Fibroblast of the aortic adventitia (primary cell): ENCODE measurements around the gene WDTC1. TPM values are rescaled to one million over a fixed set of nuclear protein-coding genes. Genes with fewer than 3 reads are reported as not detected.
"Not testable (repeated sequence)": the region's sequence is repeated elsewhere in the genome, so short reads cannot be mapped to it uniquely, and the experiment has no call there.

Experiments used
- DNase-seq: peaks from one replicate; pipeline ENCODE4 v3.0.0-alpha.2; 2010; ENCODE audit warnings: low read depth
- H3K4me3 ChIP-seq: 2 replicates; pipeline ENCODE4 v1.5.1; 2011; ENCODE audit warnings: low read depth, mild to moderate bottlenecking, control low read depth, low read length, moderate library complexity
- CTCF ChIP-seq: IDR thresholded peaks from 2 replicates; pipeline ENCODE4 v1.5.1; 2011; ENCODE audit warnings: mild to moderate bottlenecking, low read length, control low read depth, inconsistent platforms; ENCODE audit not compliant: insufficient read depth
- total RNA-seq: library from RNA; depleted of rRNA; stranded (reverse); fragments of >200 nt; gene quantifications from 2 replicates; pipeline ENCODE4 v1.2.3, GENCODE V29; 2012; ENCODE audit warnings: low replicate concordance

The WDTC1 gene
- 11.0 and 24.7 TPM in 2 replicates for total RNA-seq

GRCh38 chr1:27234049-27234882 is at the start of gene WDTC1:
WDTC1 (plus strand) TSS chr1:27234632; CDS start chr1:27261055, 26,423 bp downstream.
- no peak for TF ChIP-seq CTCF
- DNase-seq, result peak; percentile 96
- H3K4me3 ChIP-seq, result peak within 1 kb of the TSS; percentile 79

GRCh38 chr1:27184665-27185064 is 49.8 kb upstream of the WDTC1 start:
- not testable (repeated sequence) for H3K4me3 ChIP-seq, DNase-seq

- no peak overlapping the region for H3K4me3 ChIP-seq
- peak; percentile 27 for DNase-seq
- TF ChIP-seq CTCF, result no peak
These were observed 42.3 kb upstream of the WDTC1 start for GRCh38 chr1:27192039-27192529.

- TF ChIP-seq CTCF, result no peak
- H3K4me3 ChIP-seq, result no peak overlapping the region
These were observed 41.2 kb upstream of the WDTC1 start for GRCh38 chr1:27193194-27193593.

GRCh38 chr1:27201295-27201694 is 33.1 kb upstream of the WDTC1 start:
- no peak for TF ChIP-seq CTCF
- DNase-seq, result no peak
- no peak overlapping the region for H3K4me3 ChIP-seq

More at GRCh38 chr1:27193194-27193593, 41.2 kb upstream of the WDTC1 start:
- no peak for DNase-seq

- no peak overlapping the region for H3K4me3 ChIP-seq
- DNase-seq, result peak; percentile 17
- no peak for TF ChIP-seq CTCF
These were observed 30.5 kb upstream of the WDTC1 start for GRCh38 chr1:27203946-27204345.

GRCh38 chr1:27207238-27207637 is 27.2 kb upstream of the WDTC1 start:
- not testable (repeated sequence) for H3K4me3 ChIP-seq, DNase-seq

- DNase-seq, H3K4me3 ChIP-seq: not testable (repeated sequence)
These were observed 26.1 kb upstream of the WDTC1 start for GRCh38 chr1:27208143-27208850.
